T-helper 2 cell treated with Interferon-gamma antibody and Interleukin-4, amounts not matched to agents 100 ng/mL and 5 ng/mL, for 36 hours (primary cell): ENCODE data around the gene RRP36. TPM values are rescaled to one million over a fixed set of nuclear protein-coding genes. Genes with fewer than 3 reads are reported as not detected.
"Not testable (repeated sequence)": the region's sequence is repeated elsewhere in the genome, so short reads cannot be mapped to it uniquely, and the experiment has no call there.

Source experiments
- intact Hi-C: fragments of 100-400 bp; cut with micrococcal nuclease; formaldehyde crosslinking; loops from one replicate; pipeline ENCODE4 v1.15.1; 2023
- total RNA-seq: library from RNA; stranded (reverse); gene quantifications from 2 replicates; pipeline ENCODE4 v1.2.3, GENCODE V29; 2022

The RRP36 gene, protein sequence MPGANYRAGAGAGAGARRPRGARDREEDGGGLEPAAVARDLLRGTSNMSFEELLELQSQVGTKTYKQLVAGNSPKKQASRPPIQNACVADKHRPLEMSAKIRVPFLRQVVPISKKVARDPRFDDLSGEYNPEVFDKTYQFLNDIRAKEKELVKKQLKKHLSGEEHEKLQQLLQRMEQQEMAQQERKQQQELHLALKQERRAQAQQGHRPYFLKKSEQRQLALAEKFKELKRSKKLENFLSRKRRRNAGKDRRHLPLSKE
- 70.7 and 74.8 TPM in 2 replicates for total RNA-seq

DNA sequence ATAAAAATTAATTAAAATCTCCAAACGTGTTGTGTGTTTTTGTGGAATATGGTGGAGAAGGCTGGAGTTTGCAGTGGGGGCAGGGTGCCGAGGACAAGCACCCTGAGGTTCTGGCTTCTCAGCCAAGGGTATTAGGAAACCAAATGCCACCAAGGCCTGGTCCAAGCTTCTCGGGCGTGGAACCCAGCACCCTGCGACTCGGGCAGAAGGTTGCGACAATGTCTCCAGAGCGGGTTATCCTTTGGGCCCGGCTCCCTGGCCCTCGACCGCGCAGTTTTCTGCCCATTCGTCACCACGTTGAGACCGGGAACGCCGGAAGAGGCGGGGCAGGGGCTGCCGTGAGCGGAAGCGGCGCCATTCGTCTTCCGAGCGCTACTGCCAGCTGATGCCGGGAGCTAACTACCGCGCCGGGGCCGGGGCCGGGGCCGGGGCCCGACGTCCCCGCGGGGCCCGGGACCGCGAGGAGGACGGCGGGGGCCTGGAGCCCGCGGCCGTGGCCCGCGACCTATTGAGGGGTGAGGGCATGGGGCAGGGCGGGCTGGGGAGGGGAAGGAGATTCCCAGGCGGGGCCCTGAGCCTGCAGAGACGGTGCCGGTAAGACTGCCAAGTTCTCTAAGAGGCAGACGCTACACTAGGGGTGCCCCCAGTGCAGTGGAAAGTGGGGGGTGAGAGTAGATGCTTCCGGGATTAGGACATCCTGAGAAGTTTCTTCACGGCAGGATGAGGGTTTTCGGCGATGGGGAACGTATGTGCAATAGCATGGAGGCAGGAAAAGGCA lies at the start of gene RRP36:
Gene RRP36, plus strand, starts transcription at position 354 of the 778 bp plus-strand sequence. Its CDS starts 32 bp downstream, at position 386.
- intact Hi-C loops, result loop anchor here (1.0 kb wide), 1 partner anchor 7 kb away; the partner anchor contains the start of gene KLHDC3

DNA sequence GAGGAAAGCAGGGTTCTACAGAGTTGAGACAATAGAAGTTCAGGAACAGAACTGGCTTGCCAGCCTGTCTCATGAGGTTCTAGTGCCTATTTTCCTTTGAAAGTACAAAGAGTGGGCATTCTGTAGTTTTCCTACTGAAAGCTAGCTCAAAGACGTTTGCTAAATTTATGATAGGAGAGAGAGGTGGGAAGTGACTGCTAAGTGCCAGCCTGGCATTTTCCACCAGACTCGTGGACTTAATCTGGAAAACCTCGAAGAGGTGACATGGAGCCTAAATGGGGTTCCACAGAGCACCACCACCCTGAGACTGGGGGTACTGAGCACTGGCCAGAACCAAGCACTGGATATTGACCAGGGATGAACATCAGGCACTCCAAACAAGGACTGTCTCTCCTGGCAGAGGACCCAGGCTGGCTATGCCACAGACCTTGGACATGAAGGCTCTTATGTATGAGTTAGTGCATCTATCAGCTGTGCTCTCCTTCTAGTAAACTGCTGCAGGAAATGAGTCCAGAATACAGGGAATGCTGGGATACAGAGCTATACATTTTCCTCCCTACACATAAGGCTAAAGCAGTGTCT lies 49.6 kb upstream of the RRP36 start:
- intact Hi-C loops, result no loop called here

DNA sequence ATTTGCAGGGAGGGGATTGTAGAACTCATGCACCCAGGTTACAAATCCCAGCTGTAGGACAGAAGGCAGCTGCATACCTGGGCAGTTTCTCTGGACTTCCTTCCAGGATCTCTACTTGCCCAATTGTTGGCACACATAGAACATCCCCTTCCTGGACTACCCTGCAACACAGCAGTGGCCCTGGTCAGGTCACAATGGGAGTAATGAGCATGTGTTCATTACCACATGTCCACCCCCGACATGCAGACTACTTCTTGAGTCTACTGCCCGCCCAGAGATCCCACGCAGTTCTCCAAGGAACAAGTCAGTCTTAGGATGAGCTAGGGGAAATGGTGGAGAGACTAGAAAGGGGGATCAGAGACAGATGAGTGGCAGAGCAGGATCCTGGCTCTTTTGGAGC lies 47.5 kb upstream of the RRP36 start:
- intact Hi-C loops, result no loop called here

- intact Hi-C loops, result no loop called here
Observed at GRCh38 chr6:42974919-42975505, 46.4 kb upstream of the RRP36 start.

DNA sequence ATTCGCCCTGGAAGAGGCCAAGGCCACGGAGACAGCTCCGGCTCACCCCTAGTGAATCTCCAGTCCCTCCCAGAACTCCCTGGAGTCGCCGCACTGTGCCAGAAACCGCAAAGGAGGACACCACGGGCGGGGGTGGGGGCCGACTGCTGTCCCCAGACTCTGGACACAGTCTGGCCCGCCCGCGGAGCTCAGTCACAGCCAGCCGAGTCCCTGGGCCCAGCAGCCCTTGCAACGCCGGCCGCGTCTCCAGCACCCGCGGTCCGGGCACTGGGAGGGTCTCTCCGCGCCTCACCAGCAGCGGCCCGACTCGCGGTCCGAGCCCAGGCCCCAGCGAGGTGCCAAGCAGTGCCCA lies 43.0 kb upstream of the RRP36 start:
- intact Hi-C loops, result no loop called here

DNA sequence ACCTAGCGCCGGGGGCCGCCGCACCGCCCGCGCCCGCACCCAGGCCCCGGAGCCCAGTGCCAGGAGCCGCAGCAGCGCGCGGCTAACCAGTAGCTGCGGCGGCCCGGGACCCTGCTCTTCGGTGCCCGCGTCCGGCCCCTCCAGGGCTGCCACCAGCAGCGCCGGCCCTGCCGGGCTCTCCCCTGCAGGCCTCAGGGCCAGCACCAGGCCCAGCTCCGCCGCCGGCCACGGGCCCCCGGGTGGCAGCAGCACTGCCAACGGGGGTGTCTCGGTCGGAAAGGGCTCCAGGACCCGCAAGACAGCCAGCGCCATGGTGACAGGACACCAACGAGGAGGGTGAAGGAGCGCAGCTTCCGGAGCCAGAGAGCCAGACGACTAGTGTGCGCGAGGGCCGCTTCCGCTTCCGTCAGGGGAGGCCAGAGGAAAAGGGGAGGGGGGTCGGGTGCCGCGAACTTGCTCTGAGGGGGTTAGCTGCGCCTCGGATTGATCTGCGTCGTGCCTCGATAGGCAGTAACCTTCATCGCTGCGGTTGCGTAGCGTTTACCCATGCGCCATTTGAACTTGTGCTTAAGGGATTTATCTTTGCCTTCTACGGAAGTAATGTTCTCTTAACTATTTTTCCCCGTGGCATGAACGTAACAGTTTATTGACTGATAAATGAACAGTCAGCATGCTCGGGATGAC lies 42.4 kb upstream of the RRP36 start, which contains the start of gene PEX6:
Gene PEX6, minus strand, starts transcription at position 343 of the 684 bp plus-strand sequence. Its CDS starts 31 bp downstream, at position 312.
- intact Hi-C loops, result loop anchor here (1.0 kb wide), 4 partner anchors 34 to 192 kb away; partner anchors contain the start of genes CNPY3, KLC4, MEA1 and MRPL2

DNA sequence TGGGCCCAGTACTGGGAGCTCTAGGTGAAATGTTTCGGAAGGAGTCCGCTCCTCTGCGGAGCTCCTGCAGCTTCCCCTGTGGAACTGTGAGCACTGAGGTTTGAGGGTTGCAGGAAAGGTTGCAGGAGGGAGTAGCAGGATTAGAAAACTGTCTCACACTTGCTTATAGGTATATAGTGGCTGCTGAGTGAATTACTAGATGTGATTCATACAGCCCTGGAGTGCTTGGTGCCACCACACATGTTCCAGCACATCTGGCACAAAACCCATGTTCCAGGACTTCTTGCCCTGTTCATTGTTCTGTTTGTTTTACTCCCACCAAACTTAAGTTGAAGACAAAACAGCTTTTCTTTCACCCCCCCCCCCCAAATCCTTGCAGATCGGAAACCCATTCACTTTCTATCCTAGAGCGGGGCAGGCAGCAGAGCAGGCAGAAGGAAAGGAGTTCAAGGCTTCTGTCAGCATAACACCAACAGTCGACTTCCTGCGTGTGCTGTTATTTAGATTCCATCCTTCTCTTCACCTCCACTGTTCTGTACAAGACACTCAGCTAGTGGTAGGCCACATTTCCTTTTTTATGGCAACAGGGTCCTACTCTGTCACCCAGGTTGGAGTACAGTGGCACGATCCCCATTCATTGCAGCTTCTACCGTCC lies 41.8 kb upstream of the RRP36 start:
- intact Hi-C loops, result loop anchor here (1.0 kb wide), 4 partner anchors 34 to 192 kb away; partner anchors contain the start of genes CNPY3, KLC4, MEA1 and MRPL2

- intact Hi-C loops, result no loop called here
Observed at GRCh38 chr6:42981836-42982235, 39.6 kb upstream of the RRP36 start.

DNA sequence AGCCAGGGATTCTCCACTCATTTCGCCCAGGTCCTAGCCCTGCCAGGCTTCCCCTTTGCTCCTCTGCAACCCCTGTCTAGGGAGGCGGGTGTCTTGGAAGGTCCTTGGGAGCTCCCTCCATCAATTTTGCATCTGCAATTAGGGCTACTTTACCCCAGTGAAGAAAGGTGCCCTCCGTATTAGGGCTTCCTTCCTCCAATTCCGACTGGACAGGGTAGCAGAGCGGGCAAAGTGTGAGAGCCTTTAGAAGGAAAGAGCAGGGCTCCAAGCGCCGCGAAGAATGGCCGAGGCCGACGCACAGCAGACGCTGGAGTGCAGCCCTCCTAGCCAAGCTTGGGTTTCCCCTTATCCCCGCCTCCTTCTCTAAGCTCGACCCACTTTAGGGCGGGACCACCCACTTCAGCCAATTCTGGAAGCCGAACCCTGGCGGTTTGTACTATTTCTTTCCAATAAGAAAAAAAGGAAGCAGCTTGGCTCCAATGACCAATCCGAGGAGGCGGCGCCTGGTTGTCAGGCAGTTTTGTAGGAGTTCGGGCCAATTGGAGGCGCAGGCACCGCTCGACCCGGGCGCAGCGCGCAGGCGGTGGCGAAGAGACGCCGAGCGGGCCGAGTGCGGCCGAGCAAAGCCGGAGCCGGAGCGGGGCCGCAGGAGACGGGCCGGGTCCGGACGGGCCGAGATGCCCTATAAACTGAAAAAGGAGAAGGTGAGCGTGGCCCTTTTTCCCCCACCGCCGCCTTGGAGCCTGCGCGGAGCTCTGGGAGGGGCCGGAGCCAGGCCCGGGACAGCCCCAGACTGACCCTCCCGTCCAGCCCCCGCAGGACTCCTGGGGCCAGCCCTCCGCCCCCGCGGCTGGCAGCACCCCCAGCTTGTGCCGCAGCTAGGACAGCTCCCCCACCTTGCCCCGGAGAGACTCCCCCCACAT lies 37.2 kb upstream of the RRP36 start, which contains the start of gene PPP2R5D:
Gene PPP2R5D, plus strand, starts transcription at position 570 of the 923 bp plus-strand sequence. Its CDS starts 108 bp downstream, at position 678.
- intact Hi-C loops, result loop anchor here (1.0 to 2.0 kb wide), 3 partner anchors 30 to 69 kb away; partner anchors contain the start of genes CNPY3, CUL7 and KLHDC3

DNA sequence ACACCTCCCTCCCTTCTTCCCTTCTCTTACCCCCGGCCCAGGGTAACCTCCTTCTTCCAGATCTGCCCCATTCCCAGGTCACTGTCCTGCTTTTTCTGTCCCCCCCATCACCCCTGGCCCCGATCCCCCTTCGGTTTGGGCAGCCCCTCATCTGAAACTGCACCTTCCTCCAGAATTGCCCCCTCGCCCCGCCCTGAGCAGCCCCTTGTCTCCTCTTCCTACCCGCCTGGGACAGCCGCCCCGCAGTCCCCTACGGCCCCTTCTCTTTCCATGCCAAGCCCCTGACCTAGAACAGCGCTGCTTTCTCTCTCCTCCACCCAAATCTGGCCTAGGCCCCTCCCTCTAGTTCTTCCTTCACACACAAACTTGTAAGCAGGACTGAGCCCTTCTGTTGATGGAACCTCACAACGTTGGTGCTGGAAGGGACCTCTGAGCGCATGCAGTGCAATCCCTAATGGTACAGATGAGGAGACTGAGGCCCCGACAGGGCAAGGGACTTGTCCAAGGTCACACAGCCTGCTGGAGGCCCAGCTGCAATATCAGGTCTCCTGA lies 36.4 kb upstream of the RRP36 start:
- intact Hi-C loops, result loop anchor here (1.0 to 2.0 kb wide), 3 partner anchors 29 to 68 kb away; partner anchors contain the start of genes CNPY3, CUL7 and KLHDC3

DNA sequence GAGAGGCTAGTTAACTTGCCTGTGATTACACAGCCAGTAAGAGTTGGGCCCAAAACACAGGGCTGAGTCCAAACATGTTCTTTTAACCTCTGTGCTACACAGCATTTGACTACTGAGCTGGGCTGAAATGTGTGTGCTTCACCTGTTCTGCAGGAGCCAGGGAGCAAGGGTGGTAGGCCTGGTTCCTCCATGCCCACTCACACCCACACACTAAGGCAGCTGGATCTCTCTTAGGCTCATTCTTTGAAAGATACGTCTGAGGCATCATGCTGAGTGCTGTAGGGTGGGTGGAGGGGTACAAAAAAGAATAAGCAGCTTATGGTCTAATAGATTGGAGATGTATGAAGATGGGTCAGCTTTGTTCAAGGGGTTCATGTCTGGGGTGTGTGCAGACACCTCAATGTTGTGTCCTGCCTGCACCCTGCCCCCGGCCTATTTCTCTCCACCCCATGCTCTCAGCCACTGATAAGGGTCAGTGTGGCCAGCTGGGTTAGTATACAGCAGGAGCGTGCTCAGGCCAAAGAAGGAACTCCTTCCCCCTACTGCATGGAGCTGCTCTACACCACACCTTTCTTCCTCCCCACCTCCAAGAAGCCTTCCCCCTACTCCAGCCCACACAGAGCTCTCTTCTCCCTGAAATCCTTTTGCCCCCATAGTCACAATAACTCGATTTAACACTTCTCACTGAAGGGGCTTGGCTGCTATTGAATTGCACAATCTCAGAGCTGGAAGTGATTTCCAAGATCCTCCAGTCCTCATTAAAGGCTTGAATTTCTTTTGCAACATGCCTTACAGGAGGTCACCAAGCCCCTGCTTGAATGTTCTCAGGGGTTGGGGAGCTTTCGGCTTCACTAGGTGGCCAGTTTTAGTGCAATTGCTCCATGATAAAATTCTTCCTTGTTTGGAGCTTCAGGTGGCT lies 33.6 kb upstream of the RRP36 start:
- intact Hi-C loops, result no loop called here

- intact Hi-C loops, result no loop called here
Observed at GRCh38 chr6:42988486-42989020, 32.9 kb upstream of the RRP36 start.

GRCh38 chr6:42989923-42990322 lies 31.5 kb upstream of the RRP36 start:
- intact Hi-C loops, result no loop called here

DNA sequence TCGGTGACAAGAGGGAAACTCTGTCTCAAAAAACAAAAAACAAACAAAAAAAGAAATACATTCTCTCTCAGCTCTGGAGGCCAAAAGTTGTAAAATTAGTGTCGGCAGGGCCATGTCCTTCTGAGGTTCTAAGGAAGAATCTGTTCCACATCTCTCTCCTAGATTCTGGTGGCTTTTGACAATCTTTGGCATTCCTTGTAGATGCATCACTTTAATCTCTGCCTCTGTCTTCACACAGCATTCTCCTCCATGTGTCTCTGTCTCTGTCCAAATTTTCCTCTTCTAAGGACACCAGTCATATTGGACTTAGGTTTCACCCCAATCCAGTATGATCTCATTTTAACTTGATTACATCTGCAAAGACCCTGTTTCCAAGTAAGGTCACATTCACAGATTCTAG lies 28.0 kb upstream of the RRP36 start:
- intact Hi-C loops, result no loop called here

DNA sequence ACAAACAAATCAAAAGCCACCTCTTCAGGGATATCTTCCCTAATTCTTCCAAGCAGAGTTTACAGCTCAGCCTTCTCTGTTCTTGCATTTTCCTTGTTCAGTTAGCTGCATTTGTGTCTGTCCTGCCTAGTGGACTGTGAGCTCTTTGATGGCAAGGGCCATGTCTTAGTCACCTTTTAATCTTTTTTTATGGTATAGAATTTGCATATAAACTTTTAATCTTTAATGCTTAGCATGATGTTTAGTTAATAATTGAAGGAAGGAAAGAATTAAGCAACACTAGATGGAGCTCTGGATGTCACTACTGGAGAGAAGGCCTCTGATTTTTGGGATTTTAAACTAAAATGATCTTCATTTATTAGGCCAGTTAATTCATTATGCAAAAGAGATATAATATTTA lies 24.9 kb upstream of the RRP36 start:
- intact Hi-C loops, result no loop called here

DNA sequence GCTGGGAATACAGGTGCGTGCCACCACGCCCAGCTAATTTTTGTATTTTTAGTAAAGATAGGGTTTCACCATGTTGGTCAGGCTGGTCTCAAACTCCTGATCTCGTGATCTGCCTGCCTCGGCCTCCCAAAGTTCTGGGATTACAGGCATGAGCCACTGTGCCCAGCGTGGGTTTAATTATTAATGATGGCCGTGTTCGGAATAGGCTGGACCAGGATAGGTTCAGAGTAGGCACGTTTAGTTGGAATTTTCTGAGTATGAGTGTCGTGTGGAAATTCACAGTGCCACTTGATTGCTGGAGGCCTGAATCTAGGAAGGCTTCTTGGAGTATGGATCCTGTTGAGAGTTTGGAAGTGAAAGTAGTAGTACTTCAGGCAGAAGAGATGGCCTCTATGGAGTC lies 23.2 kb upstream of the RRP36 start:
- intact Hi-C loops, result not testable (repeated sequence)

DNA sequence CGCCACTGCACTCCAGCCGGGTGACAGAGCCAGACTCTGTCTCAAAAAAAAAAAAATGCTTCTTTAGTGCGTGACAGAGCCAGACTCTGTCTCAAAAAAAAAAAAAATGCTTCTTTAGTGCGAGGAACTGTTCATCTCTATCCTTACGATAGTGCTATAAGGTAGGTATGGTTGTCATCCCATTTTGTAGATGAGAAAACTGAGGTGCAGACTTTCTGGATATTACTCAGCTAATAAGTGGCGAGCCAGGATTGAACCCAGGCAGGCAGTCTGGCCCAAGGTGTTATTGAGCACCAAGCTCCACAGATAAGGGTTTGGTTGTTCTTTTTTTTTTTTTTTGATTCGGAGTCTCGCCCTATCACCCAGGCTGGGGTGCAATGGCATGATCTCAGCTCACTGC lies 19.6 kb upstream of the RRP36 start:
- intact Hi-C loops, result no loop called here
